ENCODE results near the gene C1GALT1. TPM values are rescaled to one million over a fixed set of nuclear protein-coding genes. Genes with fewer than 3 reads are reported as not detected.

The C1GALT1 gene
- total and polyA plus RNA-seq, 9 of the 15 experiments (the other 6 are each of a cell fraction or from before 2014, with no cell fraction given) = 5.0 to 33.2 (median 24.1) TPM

DNA sequence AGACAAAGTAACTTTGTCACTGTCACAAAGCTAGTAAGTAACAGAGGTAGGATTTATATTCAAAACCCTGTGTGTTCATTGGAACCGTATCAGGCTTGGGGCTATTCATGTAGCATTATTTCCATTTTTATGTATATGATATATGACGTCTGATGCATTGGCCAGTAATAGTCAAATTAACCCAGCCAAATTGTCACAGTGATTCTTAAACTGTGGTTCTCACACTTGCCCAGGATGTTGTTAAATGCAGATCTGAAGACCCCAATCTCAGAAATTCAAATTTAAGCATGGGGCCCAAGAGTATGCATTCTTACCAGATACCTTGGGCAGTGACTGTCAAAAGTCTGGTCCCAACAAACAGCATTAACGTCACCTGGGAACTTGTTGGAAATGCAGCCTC is 63.9 kb downstream of the C1GALT1 start:
- CTCF ChIA-PET (ENCODE audit: low intra/inter-chr PET ratio) = no interaction called here
- no peaks in the 10 kb centered on the region for H4K20me1 ChIP-seq (replicated peaks; ENCODE audit: control insufficient read depth, insufficient read depth, low read length)
- H3K27ac ChIP-seq (ENCODE audit: extremely low read depth, low read depth, low read length) = no peak overlapping the region
- H2AFZ ChIP-seq (ENCODE audit: low read depth, low read length) = no peak overlapping the region
- no peak overlapping the region for H3K4me3 ChIP-seq
- FAIRE-seq (no peak), DNase-seq (ENCODE audit: extremely low read depth in 1 of 4, low spot score in 3 of 4) (no peak), ATAC-seq (no peak)
- in situ Hi-C loops (cut with MboI) = no loop called here
- BruUV-seq (replicated peaks) = no TSS peak
- H3K9me1 ChIP-seq (ENCODE audit: control insufficient read depth, insufficient read depth, low read length) = no peaks in the 10 kb centered on the region
- H3K4me2 ChIP-seq (ENCODE audit: insufficient read depth, low read length) = no peak overlapping the region
- no peaks in the 10 kb centered on the region for H3K27me3 ChIP-seq (ENCODE audit: control insufficient read depth in 2 of 2, insufficient read depth in 2 of 2, low read length in 2 of 2)
- intact Hi-C loops (cut with micrococcal nuclease) = no loop called here
- no peaks in the 10 kb centered on the region for H3K9me3 ChIP-seq (replicated peaks; ENCODE audit: control insufficient read depth, insufficient read depth, low read depth, low read length)
- H3K79me2 ChIP-seq (ENCODE audit: control insufficient read depth, insufficient read depth, low read length) = no peaks in the 10 kb centered on the region
- no peaks in the 10 kb centered on the region for H3K4me1 ChIP-seq (replicated peaks in 1 of 2; ENCODE audit: control insufficient read depth in 2 of 2, insufficient read depth in 2 of 2, low read length in 2 of 2)
- POLR2A ChIA-PET = no interaction called here
- 91% methylated on average over 3 of the region's 3 CpGs for WGBS (ENCODE audit: insufficient coverage, low coverage, missing lambda C conversion rate)
- TF ChIP-seq PCBP2 (IDR thresholded peaks at IDR 0.05; ENCODE audit: low read depth, low read length, poor library complexity, severe bottlenecking) (no peak), HSF4 (CRISPR knock-in tag; IDR thresholded peaks at IDR 0.05; ENCODE audit: borderline replicate concordance) (no peak), RBBP5 (IDR thresholded peaks at IDR 0.05; ENCODE audit: borderline replicate concordance, insufficient read depth, low read length, poor library complexity, severe bottlenecking) (no peak), ZNF347 (CRISPR knock-in tag; IDR thresholded peaks at IDR 0.05; ENCODE audit: low read depth) (no peak), TRIM24 (IDR thresholded peaks at IDR 0.05) (no peak), RBM34 (IDR thresholded peaks at IDR 0.05; ENCODE audit: borderline replicate concordance, insufficient read depth, low read length) (no peak), NFYB (IDR thresholded peaks at IDR 0.05; ENCODE audit: extremely low read depth, insufficient read length) (no peak), ZNF449 (CRISPR knock-in tag; IDR thresholded peaks at IDR 0.05) (no peak), SLC30A9 (CRISPR knock-in tag; IDR thresholded peaks at IDR 0.05) (no peak), SMAD4 (CRISPR knock-in tag; conservative IDR thresholded peaks at IDR 0.05) (no peak), CREM (IDR thresholded peaks at IDR 0.05; ENCODE audit: low read depth) (no peak), KAT7 (CRISPR knock-in tag; IDR thresholded peaks at IDR 0.05; ENCODE audit: borderline replicate concordance) (no peak), HNRNPLL (IDR thresholded peaks at IDR 0.05; ENCODE audit: low read depth, low read length, poor library complexity, severe bottlenecking) (no peak), SMARCA5 (IDR thresholded peaks at IDR 0.05) (no peak)
- TF ChIP-seq, protein P1, sequence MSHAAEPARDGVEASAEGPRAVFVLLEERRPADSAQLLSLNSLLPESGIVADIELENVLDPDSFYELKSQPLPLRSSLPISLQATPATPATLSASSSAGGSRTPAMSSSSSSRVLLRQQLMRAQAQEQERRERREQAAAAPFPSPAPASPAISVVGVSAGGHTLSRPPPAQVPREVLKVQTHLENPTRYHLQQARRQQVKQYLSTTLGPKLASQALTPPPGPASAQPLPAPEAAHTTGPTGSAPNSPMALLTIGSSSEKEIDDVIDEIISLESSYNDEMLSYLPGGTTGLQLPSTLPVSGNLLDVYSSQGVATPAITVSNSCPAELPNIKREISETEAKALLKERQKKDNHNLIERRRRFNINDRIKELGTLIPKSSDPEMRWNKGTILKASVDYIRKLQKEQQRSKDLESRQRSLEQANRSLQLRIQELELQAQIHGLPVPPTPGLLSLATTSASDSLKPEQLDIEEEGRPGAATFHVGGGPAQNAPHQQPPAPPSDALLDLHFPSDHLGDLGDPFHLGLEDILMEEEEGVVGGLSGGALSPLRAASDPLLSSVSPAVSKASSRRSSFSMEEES (CRISPR knock-in tag; IDR thresholded peaks at IDR 0.05) = no peak
- TF ChIP-seq, protein P2, sequence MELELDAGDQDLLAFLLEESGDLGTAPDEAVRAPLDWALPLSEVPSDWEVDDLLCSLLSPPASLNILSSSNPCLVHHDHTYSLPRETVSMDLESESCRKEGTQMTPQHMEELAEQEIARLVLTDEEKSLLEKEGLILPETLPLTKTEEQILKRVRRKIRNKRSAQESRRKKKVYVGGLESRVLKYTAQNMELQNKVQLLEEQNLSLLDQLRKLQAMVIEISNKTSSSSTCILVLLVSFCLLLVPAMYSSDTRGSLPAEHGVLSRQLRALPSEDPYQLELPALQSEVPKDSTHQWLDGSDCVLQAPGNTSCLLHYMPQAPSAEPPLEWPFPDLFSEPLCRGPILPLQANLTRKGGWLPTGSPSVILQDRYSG (tag; conservative IDR thresholded peaks at IDR 0.05; ENCODE audit: low read depth) = no peak
- TF ChIP-seq, protein P3, sequence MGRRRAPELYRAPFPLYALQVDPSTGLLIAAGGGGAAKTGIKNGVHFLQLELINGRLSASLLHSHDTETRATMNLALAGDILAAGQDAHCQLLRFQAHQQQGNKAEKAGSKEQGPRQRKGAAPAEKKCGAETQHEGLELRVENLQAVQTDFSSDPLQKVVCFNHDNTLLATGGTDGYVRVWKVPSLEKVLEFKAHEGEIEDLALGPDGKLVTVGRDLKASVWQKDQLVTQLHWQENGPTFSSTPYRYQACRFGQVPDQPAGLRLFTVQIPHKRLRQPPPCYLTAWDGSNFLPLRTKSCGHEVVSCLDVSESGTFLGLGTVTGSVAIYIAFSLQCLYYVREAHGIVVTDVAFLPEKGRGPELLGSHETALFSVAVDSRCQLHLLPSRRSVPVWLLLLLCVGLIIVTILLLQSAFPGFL (CRISPR knock-in tag; IDR thresholded peaks at IDR 0.05) = no peak
- no peak overlapping the region for H3K9ac ChIP-seq (ENCODE audit: insufficient read depth in 1 of 2, low read depth in 2 of 2, low read length in 2 of 2)
- H3K36me3 ChIP-seq (ENCODE audit: control insufficient read depth, insufficient read depth, low read length) = peaks cover 13% of the 10 kb centered on the region

Measured in K562 (cell line).